Suprapubic skin (tissue), 4 donors: ENCODE data around the gene SNN.

Source experiments
- CTCF ChIP-seq, 2 donors: fragments of 200-600 bp in 1 of 2; fragments of 450-650 bp in 1 of 2; sonication (generic) in 1 of 2; IDR thresholded peaks; one replicate each; pipeline ENCODE4 v1.5.1; 2016 to 2019; ENCODE audit warnings: antibody characterized with exemption in 2 of 2, mild to moderate bottlenecking in 1 of 2, moderate library complexity in 1 of 2
- EP300 ChIP-seq: sonication (generic); formaldehyde crosslinking; IDR thresholded peaks from one replicate; pipeline ENCODE4 v1.6.1; 2017; ENCODE audit warnings: antibody characterized with exemption
- POLR2A ChIP-seq, 2 donors: fragments of 450-650 bp; IDR thresholded peaks; one replicate each; pipeline ENCODE4 v1.6.1; 2017; ENCODE audit warnings: antibody characterized with exemption in 2 of 2, mild to moderate bottlenecking in 2 of 2, moderate library complexity in 2 of 2
- POLR2AphosphoS5 ChIP-seq, 3 donors: sonication (generic); formaldehyde crosslinking; IDR thresholded peaks; one replicate each; pipeline ENCODE4 v1.6.1; 2017; ENCODE audit warnings: antibody characterized with exemption in 3 of 3

GRCh38 chr16:11673091-11674000 is 5.1 kb downstream of the SNN start:
- TF ChIP-seq CTCF (IDR thresholded peaks at IDR 0.05), result no peak
- TF ChIP-seq POLR2A (IDR thresholded peaks at IDR 0.05), result no peak
- TF ChIP-seq POLR2AphosphoS5 (IDR thresholded peaks at IDR 0.05), result no peak
- no peak for TF ChIP-seq EP300
